Measurements from ENCODE around the gene URB2. TPM values are rescaled to one million over a fixed set of nuclear protein-coding genes. Genes with fewer than 3 reads are reported as not detected.

Gene URB2
- total and polyA plus RNA-seq, 2 donors (not counting 3 experiments of a cell fraction or from before 2014, with no cell fraction given), result 4.7 to 12.4 TPM

DNA sequence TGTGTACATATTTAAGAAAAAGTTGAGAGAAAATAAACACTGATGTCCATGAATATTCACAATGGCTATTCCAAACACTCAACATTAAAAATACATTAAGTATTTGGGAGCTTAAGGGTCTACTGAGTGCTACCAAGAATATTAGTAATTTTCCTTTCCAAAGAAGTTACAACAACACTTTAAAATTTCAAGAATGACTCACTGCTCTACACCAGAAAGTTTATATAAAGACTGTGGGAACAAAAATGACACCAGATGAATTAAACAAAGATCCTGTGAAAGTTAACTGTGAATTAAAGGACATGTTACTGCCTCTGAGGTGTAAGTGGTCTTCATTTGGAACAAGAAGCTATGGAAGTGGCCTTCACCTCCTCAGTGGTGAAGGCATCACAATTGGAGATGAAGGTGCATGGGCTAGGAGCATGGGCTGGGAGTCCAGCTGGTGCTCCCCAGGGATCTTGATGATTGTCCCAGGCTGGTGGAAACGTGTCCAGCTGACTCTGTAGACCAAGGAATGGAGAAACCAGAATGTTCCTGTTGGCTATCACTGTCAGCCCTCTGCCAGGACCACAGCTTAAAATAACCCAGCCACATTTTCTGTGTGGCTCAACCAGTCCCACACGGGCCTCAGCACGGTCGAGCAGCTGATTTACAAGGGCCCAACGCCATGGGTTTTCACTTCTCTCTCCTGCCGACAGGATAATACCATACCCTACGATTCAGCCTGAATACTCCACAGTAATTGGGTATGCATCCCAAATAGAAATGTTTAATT is 28.9 kb upstream of the URB2 start:
- Histone ChIP-seq H3K27ac (ENCODE audit: insufficient read depth, low read depth, low read length) (no peak overlapping the region), H3K9me3 (replicated peaks; ENCODE audit: control insufficient read depth, insufficient read depth, low read length) (no peaks in the 10 kb centered on the region), H3K4me1 (ENCODE audit: control insufficient read depth, extremely low read depth, insufficient read depth, low read length) (no peaks in the 10 kb centered on the region), H2AFZ (ENCODE audit: low read depth, low read length) (no peak overlapping the region), H3K36me3 (ENCODE audit: control insufficient read depth in 2 of 2, extremely low read depth in 1 of 2, insufficient read depth in 2 of 2, low read length in 2 of 2) (peaks cover 3 to 16% of the 10 kb centered on the region in 2 experiments), H3K4me3 (replicated peaks in 1 of 3; ENCODE audit: insufficient read depth in 1 of 3, low read depth in 1 of 3, low read length in 3 of 3) (no peak overlapping the region), H3K79me2 (ENCODE audit: control insufficient read depth, insufficient read depth, low read length) (peaks cover 22% of the 10 kb centered on the region), H3K4me2 (ENCODE audit: insufficient read depth, low read length) (no peak overlapping the region), H4K20me1 (replicated peaks; ENCODE audit: control insufficient read depth, extremely low read depth, insufficient read depth, low read length) (no peaks in the 10 kb centered on the region), H3K9me1 (replicated peaks; ENCODE audit: control insufficient read depth, extremely low read depth, insufficient read depth, low read length) (no peaks in the 10 kb centered on the region), H3K9ac (replicated peaks; ENCODE audit: extremely low read depth, insufficient read depth, low read length) (no peak overlapping the region), H3K27me3 (ENCODE audit: control insufficient read depth in 2 of 2, insufficient read depth in 2 of 2, low read length in 2 of 2) (no peaks in the 10 kb centered on the region)
- TF ChIP-seq MYC (IDR thresholded peaks at IDR 0.05; ENCODE audit: low read depth, low read length) (no peak), JUN (IDR thresholded peaks at IDR 0.05; ENCODE audit: borderline replicate concordance, insufficient read depth, insufficient read length, low read depth) (no peak)
- ChIA-PET CTCF (interaction anchor here (0.7 to 1.4 kb wide), 4 partner anchors 14 to 40 kb away, joined by 3 to 5 read pairs (median 3); partner anchors contain the start of gene ABCB10), POLR2A (no interaction called here)
- no peak for DNase-seq (ENCODE audit: low read depth, low spot score)
- no peak for FAIRE-seq
- intact Hi-C loops (cut with micrococcal nuclease) (no loop called here), dilution Hi-C loops (cut with MboI; ENCODE audit: extremely low pct_ligation_motif_present, low sequenced_read_pairs) (no loop called here)
- BruUV-seq (replicated peaks), result no TSS peak

DNA sequence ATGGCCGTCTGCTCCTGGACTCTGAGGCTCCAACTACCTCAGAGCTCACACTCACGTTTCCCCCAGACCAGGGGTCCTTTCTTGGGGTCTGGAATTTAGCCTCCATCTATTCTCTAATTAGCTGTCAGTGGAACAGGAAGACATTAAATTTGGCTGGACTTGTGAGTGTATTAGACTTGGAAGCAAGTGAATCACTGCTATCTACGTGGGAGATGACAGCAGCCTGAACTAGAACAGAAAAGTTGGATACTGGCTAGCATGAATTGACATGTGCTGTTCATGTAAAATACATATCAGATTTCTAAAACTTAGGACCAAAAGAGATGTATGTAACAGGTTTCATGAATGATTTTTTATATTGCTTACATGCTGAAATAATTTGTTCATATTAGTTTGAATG is 28.2 kb upstream of the URB2 start:
- FAIRE-seq (no peak), DNase-seq (ENCODE audit: low read depth, low spot score) (no peak)
- no peaks in the 10 kb centered on the region for H3K4me1 ChIP-seq (ENCODE audit: control insufficient read depth, extremely low read depth, insufficient read depth, low read length)
- ChIA-PET CTCF (interaction anchor here (1.5 kb wide), 1 partner anchor 23 kb away, joined by 5 read pairs; no protein-coding TSS in a partner anchor), POLR2A (no interaction called here)
- no peak overlapping the region for H3K27ac ChIP-seq (ENCODE audit: insufficient read depth, low read depth, low read length)
- no peaks in the 10 kb centered on the region for H3K27me3 ChIP-seq (ENCODE audit: control insufficient read depth in 2 of 2, insufficient read depth in 2 of 2, low read length in 2 of 2)
- H3K4me3 ChIP-seq (replicated peaks in 1 of 3; ENCODE audit: insufficient read depth in 1 of 3, low read depth in 1 of 3, low read length in 3 of 3), result no peak overlapping the region
- intact Hi-C loops (cut with micrococcal nuclease), result no loop called here
- H3K36me3 ChIP-seq (ENCODE audit: control insufficient read depth in 2 of 2, extremely low read depth in 1 of 2, insufficient read depth in 2 of 2, low read length in 2 of 2), result peaks cover 3 to 16% of the 10 kb centered on the region in 2 experiments
- H3K9me1 ChIP-seq (replicated peaks; ENCODE audit: control insufficient read depth, extremely low read depth, insufficient read depth, low read length), result no peaks in the 10 kb centered on the region
- H3K79me2 ChIP-seq (ENCODE audit: control insufficient read depth, insufficient read depth, low read length), result peaks cover 22% of the 10 kb centered on the region
- no peaks in the 10 kb centered on the region for H4K20me1 ChIP-seq (replicated peaks; ENCODE audit: control insufficient read depth, extremely low read depth, insufficient read depth, low read length)
- BruUV-seq (replicated peaks), result no TSS peak
- no peak overlapping the region for H3K9ac ChIP-seq (replicated peaks; ENCODE audit: extremely low read depth, insufficient read depth, low read length)
- no peaks in the 10 kb centered on the region for H3K9me3 ChIP-seq (replicated peaks; ENCODE audit: control insufficient read depth, insufficient read depth, low read length)
- H2AFZ ChIP-seq (ENCODE audit: low read depth, low read length), result no peak overlapping the region
- no peak for TF ChIP-seq POLR2A (IDR thresholded peaks at IDR 0.05; ENCODE audit: low read depth, low read length)
- no peak for TF ChIP-seq FOS (IDR thresholded peaks at IDR 0.05; ENCODE audit: borderline replicate concordance, insufficient read depth, low read length)
- no peak for TF ChIP-seq POLR2AphosphoS5 (IDR thresholded peaks at IDR 0.05; ENCODE audit: insufficient read depth, low read depth, low read length)
- TF ChIP-seq, protein P1, sequence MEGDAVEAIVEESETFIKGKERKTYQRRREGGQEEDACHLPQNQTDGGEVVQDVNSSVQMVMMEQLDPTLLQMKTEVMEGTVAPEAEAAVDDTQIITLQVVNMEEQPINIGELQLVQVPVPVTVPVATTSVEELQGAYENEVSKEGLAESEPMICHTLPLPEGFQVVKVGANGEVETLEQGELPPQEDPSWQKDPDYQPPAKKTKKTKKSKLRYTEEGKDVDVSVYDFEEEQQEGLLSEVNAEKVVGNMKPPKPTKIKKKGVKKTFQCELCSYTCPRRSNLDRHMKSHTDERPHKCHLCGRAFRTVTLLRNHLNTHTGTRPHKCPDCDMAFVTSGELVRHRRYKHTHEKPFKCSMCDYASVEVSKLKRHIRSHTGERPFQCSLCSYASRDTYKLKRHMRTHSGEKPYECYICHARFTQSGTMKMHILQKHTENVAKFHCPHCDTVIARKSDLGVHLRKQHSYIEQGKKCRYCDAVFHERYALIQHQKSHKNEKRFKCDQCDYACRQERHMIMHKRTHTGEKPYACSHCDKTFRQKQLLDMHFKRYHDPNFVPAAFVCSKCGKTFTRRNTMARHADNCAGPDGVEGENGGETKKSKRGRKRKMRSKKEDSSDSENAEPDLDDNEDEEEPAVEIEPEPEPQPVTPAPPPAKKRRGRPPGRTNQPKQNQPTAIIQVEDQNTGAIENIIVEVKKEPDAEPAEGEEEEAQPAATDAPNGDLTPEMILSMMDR (IDR thresholded peaks at IDR 0.05; ENCODE audit: extremely low read depth in 1 of 2, insufficient read depth in 1 of 2, low read depth in 1 of 2, low read length in 2 of 2), result no peak
- no peak for TF ChIP-seq MYC (IDR thresholded peaks at IDR 0.05; ENCODE audit: low read depth, low read length)
- no peak for TF ChIP-seq JUN (IDR thresholded peaks at IDR 0.05; ENCODE audit: borderline replicate concordance, insufficient read depth, insufficient read length, low read depth)
- TF ChIP-seq, protein P2, sequence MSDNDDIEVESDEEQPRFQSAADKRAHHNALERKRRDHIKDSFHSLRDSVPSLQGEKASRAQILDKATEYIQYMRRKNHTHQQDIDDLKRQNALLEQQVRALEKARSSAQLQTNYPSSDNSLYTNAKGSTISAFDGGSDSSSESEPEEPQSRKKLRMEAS (IDR thresholded peaks at IDR 0.05; ENCODE audit: insufficient read depth, insufficient read length), result no peak
- no peak for TF ChIP-seq EZH2 (IDR thresholded peaks at IDR 0.05; ENCODE audit: borderline replicate concordance, low read depth, low read length, severe bottlenecking)
- no peak for TF ChIP-seq GATA2 (IDR thresholded peaks at IDR 0.05; ENCODE audit: insufficient read depth, insufficient read length, low read depth, low read length)
- dilution Hi-C loops (cut with MboI; ENCODE audit: extremely low pct_ligation_motif_present, low sequenced_read_pairs), result no loop called here
- H3K4me2 ChIP-seq (ENCODE audit: insufficient read depth, low read length), result no peak overlapping the region

Measured in endothelial cell of umbilical vein (primary cell).